Measurements from ENCODE around the gene C9orf85.

The C9orf85 gene

DNA sequence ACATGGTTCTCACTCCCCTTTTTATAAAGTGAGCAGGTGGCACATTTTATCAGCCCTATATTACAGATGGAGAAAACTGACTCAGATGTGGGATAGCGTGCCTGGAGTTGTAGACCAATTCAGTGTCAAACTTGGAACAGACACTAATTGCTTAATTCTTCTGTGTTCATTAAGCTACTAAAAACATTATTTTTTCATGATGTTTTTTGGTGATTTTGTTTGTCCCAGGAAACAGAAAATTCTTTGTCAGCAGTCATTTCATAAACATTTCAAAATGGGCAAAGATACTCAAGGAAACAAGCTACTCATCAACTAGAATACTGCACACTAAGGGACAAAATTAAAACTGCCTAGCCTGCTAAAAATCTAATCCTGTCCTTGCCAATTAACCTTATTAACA, 2.6 kb upstream of the C9orf85 start:
- DNase-seq = no peak

DNA sequence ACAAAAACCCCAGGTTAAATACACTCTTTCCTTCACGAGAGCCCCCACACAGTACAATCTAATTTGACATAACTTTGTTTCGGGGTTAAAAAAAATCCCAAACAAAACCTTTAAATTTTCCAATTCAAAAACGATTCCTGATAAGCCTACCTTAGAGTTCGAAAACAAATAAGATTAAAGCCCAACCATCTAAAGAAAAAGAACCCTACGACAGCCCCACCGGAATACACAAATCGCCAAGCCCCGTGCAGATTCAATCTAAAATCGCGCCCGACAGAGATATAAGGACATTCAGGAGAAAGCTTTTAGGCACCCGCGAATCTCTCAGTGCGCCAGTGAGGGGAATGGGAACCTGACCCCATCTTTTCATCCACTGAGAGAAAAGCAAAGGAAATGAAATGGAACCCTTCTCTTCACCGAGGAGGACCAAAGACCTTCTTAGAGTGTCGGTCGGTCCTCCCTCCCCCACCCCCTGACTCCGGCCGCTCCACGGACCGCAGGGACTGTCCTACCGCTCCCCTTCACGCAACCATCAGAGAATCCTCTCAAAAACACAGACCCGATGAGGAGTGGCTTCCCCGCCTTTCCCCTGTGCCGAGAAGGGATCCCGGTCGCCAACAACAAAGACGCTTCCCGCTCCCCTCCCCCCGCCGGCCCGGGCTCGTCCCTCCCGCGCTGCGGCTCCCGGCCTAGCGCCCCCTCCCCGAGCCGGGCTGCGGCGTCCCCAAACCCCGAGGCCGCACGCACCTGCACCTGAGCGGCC, 1.4 kb upstream of the C9orf85 start:
- peak; percentile 39 for DNase-seq

DNA sequence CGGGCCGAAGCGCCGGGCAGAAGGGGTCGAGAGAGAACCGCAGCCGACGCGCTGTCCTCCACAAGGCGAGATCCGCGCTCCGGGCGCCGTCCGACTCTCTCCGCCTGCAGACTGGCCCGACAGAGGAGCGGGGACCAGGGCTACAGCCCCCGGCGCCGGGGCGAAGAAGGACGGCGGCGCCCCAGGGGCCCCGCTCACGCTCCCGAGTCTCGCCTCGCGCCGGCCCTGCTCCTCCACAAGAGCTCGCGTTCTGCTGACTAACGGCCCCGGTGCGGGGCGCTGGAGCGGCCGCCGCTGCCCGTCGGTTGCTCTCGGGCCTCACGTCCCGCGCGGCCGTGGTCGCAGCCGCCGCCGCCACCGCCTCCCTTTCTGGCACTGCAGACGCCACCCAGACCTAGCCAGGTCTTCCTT, 784 bp upstream of the C9orf85 start:
- DNase-seq = no peak

DNA sequence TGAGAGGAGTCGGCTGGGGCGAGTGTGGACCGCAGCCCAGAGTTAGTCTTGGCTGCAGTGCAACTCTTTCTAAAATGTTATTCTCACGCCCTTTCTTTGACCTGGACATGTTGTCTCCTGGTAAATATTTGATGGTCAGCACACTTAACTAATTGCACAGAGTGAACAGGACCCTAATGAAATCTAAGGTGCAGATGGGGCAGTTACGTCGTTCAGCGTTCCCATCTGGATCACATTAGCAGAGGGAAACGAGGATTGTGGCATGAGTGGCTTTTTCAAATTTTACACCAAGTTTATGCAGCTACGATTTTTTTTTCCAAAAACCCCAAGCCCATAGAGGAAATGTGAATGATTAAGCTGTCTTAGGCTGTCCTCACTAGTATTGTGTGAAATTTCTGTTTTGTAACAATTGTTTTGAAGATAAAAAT, 483 bp downstream of the C9orf85 start:
- no peak for DNase-seq

DNA sequence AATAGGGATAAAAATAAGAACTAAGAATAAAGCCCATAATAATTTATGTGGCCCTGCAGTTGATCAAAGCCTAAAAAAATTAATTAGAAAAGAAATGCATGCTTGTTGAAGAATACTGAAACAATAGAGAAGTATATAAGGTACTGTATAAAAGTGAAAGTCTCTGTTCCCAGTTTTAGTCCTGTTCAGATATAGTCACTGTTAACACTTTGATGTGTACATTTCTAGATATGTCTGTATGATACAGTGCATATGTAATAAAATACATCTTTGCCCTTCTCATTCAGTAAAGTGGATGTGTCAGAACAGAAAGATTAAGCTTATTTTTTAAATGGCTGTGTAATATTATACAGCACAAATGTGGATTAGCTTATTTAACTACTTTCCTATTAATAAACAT, 4.1 kb downstream of the C9orf85 start:
- DNase-seq = no peak

DNA sequence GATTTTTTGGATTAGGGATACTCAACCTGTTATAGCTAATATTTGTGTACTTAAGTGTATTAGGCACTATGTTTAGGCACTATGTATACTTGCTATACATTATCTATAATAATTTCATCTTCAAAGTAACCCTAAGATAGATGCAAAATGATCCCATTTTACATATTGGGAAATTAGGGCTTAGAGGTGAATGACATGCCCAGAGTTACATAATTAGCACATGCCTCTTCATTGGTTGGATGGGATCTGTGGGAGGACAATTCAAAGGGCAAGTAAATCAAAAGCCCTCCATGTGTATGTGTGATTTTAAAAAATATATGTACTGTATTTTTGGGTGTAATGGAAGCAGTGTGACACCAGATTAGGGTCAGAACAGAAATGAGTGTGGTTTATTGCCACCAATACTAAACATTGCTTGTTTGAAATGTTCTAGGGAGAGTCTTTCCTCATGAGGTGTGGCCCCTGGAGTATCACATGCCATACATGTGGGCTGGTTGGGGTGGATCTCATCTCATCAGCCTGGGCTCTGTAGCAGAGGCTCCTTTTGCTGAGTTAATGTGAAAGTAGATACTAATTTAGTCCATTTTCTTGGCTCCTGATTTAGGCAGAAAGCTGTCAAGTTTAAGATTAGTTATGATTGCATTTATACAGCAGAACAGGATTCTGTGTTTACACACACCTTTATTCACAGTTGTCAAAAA, 5.5 kb downstream of the C9orf85 start:
- no peak for DNase-seq

DNA sequence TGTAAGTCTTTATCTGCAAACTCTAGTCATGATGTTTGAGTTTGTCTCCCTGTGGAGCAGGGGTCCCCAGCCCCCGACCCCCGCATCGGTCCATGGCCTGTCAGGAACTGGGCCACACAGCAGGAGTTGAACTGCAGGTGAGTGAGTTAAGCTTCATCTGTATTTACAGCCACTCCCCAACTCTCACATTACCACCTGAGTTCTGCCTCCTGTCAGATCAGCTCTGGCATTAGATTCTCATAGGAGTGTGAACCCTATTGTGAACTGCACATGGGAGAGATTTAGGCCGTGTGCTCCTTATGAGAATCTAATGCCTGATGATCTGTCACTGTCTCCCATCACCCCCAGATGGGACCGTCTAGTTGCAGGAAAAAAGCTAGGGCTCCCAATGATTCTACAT, 7.0 kb downstream of the C9orf85 start:
- no peak for DNase-seq

DNA sequence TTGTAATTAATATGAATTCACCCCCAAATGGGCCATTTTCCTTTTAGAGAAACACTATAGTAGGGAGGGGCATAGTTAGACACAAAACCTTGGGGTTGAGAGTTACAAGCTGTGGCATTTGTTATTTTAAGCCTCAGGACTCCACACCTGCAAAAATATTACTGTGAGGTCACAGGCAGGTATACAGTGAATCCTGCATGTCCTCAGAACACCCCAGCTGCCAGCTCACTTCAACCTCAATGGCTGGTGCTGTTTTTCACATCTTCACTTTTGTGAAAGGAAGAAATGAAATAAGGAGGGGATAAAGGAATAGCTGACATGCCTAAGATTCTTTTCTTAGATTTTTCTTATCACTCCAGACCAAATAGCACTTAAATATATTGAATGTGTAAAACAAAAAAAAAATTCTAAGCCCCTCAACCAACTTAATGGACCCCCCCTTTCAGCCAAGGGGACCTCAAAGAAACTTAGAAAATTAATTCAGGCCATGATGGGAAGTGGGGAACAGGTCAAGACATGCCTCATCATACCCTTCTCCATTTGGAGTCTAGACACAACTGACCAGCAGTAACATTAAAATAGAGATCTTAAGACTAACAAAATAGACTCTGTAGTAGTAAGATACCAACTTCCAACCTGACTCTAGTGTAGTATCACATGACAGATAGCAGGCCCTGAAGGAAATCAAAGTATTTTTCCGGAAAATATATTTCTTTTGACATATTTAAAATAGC, 9.2 kb downstream of the C9orf85 start:
- DNase-seq = no peak

DNA sequence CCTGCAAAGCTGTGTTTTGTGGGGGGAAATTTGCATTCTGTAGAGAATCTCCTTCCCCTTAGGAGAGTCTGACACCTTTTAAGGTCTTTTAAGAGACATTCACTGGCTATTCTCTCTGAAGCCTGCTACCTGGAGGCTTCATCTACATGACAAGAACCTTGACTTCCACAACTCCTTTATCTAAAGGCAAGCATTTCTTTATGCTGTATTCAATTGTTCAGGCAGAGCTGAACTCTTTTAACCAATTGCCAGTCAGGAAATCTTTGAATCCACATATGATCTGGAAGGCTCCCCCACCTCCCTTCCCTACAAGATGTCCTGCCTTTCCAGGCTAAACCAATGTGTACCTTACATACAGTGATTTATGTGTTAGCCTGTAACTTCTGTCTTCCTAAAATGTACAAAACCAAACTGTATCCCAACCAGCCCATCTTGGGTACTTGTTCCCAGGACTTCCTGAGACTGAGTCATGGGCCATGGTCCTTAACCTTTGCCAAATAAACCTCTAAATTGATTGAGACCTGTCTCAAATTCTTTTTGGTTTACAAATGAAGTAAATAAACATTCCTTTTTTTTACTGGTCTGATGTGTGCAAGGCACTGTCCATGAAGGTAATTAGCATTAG, 9.9 kb downstream of the C9orf85 start:
- DNase-seq = no peak

DNA sequence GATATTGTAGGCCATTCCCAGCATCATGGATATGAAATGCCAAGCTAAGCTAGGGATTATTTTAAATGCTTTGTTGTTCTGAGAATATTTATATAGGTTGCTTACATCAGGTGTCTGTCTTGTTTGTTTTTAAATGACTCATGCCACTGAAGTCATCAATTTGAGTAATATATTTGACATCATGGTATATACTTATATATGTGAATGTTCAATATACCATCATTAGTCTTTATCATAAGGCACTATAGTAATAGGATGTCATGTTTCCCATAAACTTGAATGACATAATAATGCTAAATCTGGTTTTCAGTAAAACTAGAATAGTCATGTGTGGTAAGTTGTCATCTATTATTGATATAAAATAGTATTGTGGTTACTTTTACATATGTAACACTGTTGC, 13.1 kb downstream of the C9orf85 start:
- no peak for DNase-seq

DNA sequence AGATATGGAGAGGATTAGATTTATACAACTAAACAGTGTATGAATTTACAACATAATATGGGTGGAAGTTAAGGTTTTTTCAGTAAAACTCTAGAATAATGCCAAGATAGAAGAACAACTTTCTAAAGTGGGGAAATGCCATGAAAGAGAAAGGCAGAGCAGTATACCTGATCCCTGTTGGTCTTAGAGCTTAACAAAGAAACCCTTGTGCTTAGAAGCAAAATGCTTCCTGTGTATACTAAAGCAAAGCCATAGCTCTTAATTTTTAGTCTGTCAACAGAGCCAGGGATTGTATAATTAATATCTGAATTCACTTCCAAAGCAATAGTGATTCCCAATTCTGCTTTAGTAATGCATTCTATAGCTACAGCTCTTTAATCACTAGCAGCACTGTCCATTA, 14.4 kb downstream of the C9orf85 start:
- no peak for DNase-seq

DNA sequence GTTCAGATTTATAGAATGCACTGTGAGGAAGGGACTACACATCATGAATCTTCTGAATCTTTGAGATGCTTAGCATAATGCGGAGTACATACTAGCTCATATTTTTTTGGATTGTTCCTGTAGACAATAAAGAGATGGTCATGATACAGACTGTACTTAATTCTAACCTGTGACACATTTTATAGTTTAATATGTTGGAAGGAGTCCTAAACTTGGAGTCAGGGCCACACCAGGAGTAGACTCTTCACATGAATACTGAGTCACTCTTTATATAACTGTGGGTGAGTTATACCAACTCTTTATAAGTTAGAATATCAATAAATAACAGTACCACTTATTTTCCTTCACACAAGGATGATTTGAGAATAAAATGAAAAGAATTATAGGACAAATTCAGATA, 16.9 kb downstream of the C9orf85 start:
- DNase-seq = no peak

DNA sequence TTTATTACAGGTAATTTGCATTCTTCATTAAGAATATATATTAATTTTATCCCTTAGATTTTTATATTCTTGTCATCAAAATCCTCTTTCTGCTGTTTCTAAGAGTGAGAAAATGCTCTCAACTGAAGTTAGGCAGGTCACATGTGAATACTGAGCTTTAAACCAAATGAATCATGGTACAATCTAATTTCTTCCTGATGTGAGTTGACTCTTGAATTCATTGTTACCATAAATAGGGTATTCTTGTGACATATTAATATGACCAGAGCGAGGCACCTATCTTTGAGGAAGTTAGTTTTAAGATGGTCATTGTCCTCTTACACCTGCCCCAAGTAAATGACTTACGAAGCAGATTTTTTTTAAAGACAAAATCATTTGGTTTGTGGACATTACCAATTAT, 17.4 kb downstream of the C9orf85 start:
- no peak for DNase-seq

DNA sequence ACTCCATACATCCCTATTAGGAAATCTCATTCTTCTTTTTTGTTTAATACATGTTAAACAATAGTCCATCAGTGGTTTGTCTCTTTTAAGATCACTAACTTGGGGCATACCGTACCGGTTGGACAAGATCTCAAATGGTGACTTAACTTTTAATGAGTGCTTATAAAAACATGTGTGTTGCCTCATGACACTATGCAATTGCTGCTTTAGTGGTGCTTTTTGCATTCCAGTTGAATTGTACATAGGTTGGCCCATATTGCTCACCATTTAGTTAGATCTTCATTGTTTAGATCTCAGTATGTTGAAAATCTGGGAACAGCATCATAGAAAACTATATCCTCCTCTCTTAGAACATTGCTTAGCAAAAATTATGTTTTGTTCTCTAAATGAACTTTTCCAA, 17.8 kb downstream of the C9orf85 start:
- DNase-seq = no peak

DNA sequence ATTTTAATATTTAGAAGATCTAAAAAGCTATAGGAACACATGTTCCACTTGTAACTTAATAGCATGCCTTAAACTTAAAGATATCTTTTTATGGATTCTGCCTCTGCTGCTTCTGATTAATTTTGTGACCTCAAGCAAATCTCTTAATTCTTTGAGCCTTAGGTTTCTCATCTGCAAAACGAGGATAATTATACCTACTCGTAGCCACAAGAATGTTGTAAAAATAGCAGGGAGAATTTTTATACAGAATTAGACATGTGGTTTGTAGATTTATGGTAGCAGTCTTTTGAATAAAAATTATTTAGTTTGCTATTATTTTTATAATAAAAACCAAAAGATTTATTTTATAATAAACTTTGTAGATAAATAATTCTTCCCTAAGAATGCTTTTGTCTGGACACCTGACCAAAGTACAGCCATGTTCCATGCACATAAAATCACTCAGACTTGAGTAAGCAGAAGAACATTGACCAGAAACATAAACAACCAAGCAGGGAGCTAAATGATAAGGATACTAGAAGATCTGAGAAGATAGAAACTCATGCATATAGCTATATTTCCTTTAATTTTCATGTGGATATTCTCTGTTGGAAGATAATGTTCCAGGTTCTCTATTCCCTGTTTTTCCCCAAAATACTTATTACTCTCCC, 18.5 kb downstream of the C9orf85 start:
- DNase-seq = no peak

DNA sequence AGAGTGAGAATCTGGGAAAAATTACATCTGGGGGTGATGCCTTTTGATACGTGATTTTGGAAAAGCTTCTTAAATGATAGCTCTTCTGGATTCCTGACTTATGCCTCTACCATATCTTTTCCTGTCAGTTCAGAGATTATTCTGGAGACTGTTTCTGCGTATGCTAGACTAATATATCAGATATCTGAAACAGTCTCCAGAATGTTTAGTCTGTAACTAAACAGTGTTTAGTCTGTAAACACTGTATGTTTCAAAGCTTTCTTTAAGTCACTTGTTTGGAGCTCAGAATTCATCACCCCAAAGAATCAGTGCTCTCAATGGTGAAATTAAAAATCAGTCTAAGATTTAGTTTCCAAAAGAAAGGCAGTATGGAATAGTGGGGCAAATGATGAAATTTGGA, 19.7 kb downstream of the C9orf85 start:
- DNase-seq = no peak

DNA sequence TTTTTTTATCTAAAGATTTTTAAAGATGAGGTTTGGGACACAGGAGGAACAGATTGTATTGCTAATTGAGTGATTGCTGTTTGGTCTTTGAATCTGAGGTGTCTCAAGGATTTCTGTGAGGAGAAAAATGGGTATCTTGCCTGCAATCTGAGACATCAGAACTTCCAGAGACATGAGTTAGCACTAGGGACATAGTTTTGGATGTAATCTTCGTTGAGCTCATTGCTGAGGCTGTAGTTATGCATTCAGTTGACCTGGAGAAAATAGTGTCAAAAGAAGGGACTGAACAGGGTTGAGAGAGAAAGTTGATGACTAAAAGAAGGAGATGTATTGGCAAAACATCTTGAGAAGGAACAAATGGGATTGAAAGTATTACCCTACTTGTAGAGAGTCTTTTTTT, 24.6 kb downstream of the C9orf85 start:
- no peak for DNase-seq

DNA sequence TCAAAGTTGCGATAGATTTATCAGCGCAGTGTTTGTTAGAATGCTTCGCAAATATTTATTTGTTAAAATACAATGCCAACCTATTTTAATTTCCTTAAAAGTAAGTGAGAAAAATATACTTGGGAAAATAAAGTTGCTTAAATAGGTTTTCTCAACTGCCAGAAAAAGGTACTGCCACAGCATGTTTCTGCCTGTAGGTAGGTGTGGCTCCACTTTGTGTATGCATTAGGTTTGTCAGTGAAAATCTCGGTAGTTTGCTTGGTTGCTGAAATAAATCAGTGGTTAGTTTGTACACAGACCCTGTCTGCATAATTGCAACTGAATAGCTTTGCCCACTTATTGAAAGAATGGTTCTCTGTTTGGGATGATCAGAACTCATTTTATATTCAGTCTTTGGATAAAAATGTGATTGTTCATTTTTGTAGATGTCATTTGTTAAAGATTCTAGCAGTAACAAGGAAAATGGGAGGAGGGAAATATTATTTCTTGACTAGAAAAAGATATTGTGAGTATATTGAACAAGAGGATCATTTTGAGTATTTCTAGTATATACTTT, 25.7 kb downstream of the C9orf85 start:
- no peak for DNase-seq

DNA sequence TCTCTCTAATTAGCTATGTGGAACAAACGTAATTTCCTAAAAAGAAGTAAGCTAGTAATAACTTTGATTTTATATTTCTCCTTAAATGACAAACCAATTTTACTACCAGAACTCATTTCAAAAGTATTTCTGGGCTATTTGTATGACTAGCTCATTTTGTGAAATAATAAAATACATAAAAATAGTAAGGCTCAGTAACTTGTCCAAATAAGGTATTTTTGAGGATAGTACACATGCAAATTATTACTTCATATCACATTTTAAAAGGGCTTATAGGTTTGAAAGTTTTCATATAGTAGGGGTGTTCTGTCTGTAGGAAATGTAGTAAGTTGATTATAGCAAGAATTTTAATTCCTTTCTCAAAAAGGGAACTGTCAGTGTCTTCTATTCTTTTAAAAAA, 26.5 kb downstream of the C9orf85 start:
- DNase-seq = no peak

DNA sequence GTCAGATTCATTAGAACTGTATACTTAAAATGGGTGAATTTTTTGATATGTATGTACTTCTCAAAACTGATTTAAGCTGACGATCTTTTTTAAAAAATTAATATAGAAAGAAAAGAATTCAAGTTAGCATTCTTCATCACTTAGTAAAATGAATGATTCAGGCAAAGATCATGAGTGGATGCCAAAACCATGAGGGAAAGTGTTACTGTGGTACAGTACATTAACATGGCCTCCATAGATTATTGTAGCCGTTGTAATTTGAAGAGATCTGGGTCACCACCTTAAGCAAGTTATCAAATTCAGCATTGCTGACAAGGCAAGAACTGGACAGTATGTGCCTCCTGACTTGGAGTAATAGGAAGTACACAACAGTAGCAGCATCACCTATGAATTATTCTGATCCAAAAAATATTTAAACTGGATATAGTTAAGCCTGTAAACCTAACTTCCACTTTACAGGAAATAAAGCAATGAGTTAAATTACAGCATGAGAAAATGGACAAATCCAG, 29.7 kb downstream of the C9orf85 start:
- DNase-seq = no peak

DNA sequence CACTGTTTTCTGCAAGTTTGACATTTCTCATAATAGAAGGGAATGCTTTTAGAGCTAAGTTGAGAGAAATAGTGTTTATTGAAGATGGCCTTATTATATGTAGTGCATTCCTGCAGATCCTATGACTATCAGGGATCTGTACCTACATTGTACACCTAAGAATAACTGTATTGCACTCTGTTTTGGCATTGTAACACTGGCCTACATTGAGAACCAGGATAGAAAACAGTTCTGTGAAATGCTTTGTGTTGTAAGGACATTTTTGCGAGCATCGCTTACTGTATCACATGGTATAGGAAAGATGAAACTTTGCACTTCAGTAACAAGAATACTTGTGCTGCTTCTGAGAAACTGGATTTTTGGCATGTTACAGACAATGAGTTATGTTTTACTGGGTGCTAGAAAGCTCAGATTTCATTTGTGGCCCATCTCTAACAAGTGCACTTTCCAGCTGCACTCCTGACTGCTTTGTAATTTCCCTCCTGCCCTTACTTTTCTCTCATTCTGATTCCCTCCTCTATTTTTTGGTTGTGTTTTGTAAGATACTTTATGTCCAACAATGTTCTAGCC, 30.6 kb downstream of the C9orf85 start:
- no peak for DNase-seq

DNA sequence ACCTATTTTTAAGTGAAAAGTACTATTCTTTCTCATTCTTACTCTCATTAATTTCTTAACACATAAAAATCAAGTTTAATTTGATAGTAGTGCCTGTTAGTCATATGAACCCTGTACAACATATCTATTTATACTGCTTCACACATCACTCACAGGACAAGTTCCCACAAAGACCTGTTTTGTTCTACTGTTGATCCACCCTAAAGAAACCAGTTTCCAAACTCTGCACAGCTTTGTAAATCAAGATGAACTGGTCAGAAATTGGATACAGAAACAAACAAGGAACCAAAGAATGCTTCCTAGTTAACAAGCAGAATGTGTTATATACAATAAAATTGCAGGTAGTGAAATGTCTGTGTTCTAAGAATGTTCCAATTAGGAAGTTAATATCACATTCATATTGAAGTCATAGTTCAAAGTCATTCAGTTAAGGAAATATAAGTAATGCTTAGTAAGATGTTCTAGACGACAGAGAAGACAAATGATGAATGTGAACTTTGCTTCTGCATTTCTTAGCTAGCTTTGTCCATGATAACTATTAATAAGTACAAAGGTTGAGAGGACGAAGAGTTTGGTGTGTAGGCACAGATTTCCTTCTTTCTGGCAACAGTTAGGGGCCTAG, 33.4 kb downstream of the C9orf85 start:
- no peak for DNase-seq
